ENCODE data around the gene HDAC4.

DNA sequence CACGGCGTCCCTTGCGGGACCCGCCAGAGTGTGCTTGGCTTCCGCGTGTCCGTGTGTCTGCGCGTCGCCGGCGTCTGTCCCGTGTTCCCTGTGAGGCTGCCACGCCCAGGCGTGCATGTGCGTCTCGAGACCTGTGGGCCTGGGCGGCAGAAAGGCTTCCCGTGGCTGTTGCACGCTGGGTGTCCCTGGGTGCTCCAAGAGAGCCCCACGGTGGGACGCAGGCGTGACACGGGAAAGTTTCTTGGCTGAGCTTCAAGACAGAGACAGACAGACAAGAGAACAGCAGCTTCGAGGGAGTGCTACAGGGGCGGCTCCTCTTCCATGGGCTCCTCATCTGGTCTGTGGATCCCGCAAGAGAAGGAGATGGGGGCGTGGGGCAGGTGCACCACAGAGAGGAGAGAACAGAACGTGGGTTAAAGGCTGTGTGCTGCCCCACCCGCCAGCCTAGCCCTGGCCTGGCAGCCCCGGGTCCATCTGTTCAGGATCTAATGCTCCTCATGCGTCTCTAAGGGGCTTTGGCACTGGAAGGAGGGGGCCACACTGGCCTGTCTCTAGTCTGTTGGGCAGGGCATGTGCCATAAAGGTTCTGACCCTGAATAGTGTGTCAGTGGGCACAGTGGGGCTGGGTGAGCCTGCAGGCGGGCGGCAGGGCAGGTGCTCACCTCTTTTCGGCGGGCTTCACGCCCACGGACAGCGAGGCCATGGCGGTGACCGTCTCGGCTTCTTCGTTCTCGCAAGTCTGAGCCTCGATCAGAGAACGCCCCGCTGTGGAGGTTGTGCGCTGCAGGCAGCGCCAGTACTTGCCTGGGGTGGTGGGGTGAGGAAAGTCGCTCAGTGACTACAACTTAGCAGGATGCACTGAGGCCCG is 347.8 kb downstream of the HDAC4 start:
- TF ChIP-seq CTCF (conservative IDR thresholded peaks at IDR 0.05; ENCODE audit: low read length) (no peak), EZH2phosphoT487 (IDR thresholded peaks at IDR 0.05; ENCODE audit: borderline replicate concordance) (no peak)

Data from Loucy (cell line).